Activated B cell treated with CpG ODN at 0.5 μM for 24 hours (primary cell): ENCODE data around the gene XPNPEP2. TPM values are rescaled to one million over a fixed set of nuclear protein-coding genes. Genes with fewer than 3 reads are reported as not detected.

Experiments
- ATAC-seq: fragments of 200-7000 bp; cut with Tn5 transposase; one replicate; pipeline ENCODE4 v1.10.0; 2021; ENCODE audit warnings: low read depth, mild to moderate bottlenecking, moderate library complexity
- CTCF ChIA-PET: fragments of 350-600 bp; sonication (Branson Sonifier 250); formaldehyde crosslinking; loops from one replicate; lab custom pipeline; 2021; ENCODE audit warnings: antibody characterized with exemption; lab: Charles Lee
- POLR2A ChIA-PET: fragments of 350-600 bp; sonication (Branson Sonifier 250); formaldehyde crosslinking; loops from one replicate; lab custom pipeline; 2021; ENCODE audit warnings: antibody characterized with exemption; lab: Charles Lee
- DNase-seq: peaks from one replicate; pipeline ENCODE4 v3.0.0; 2022
- H3K27ac Mint-ChIP-seq: one replicate; pipeline ENCODE4 v1.8.0; 2020; ENCODE audit warnings: mixed read lengths
- H3K27me3 Mint-ChIP-seq: one replicate; pipeline ENCODE4 v1.8.0; 2021; ENCODE audit warnings: mixed read lengths
- H3K36me3 Mint-ChIP-seq: one replicate; pipeline ENCODE4 v1.8.0; 2021; ENCODE audit warnings: low read depth, mixed read lengths
- H3K4me1 Mint-ChIP-seq: one replicate; pipeline ENCODE4 v1.8.0; 2021; ENCODE audit warnings: mixed read lengths
- H3K4me3 Mint-ChIP-seq: one replicate; pipeline ENCODE4 v1.8.0; 2020; ENCODE audit warnings: mild to moderate bottlenecking, mixed read lengths
- H3K9me3 Mint-ChIP-seq: one replicate; pipeline ENCODE4 v1.8.0; 2020; ENCODE audit warnings: mixed read lengths
- intact Hi-C: fragments of 100-400 bp; cut with micrococcal nuclease; formaldehyde crosslinking; loops from one replicate; pipeline ENCODE4 v1.15.1; 2024
- total RNA-seq: library from RNA; stranded (reverse); gene quantifications from 2 replicates; pipeline ENCODE4 v1.2.3, GENCODE V29; 2022
- TF ChIP-seq, protein P1 (sequence below): fragments of 200-600 bp; IDR thresholded peaks from one replicate; pipeline ENCODE4 v1.8.0; 2022; ENCODE audit warnings: antibody characterized with exemption, mild to moderate bottlenecking

Gene XPNPEP2
- total RNA-seq, 1 donor from 2014 or later, result 0.07 TPM

GRCh38 chrX:129723511-129723910, 15.3 kb upstream of the XPNPEP2 start:
- ATAC-seq, result no peak
- Mint-ChIP-seq H3K4me1 (peaks cover 6% of the 10 kb centered on the region), H3K9me3 (no peaks in the 10 kb centered on the region), H3K27me3 (no peaks in the 10 kb centered on the region), H3K36me3 (no peaks in the 10 kb centered on the region), H3K27ac (no peak overlapping the region), H3K4me3 (no peak overlapping the region)
- CTCF ChIA-PET, result no interaction called here
- no peak for DNase-seq
- TF ChIP-seq, protein P1, sequence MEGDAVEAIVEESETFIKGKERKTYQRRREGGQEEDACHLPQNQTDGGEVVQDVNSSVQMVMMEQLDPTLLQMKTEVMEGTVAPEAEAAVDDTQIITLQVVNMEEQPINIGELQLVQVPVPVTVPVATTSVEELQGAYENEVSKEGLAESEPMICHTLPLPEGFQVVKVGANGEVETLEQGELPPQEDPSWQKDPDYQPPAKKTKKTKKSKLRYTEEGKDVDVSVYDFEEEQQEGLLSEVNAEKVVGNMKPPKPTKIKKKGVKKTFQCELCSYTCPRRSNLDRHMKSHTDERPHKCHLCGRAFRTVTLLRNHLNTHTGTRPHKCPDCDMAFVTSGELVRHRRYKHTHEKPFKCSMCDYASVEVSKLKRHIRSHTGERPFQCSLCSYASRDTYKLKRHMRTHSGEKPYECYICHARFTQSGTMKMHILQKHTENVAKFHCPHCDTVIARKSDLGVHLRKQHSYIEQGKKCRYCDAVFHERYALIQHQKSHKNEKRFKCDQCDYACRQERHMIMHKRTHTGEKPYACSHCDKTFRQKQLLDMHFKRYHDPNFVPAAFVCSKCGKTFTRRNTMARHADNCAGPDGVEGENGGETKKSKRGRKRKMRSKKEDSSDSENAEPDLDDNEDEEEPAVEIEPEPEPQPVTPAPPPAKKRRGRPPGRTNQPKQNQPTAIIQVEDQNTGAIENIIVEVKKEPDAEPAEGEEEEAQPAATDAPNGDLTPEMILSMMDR, result no peak
- intact Hi-C loops, result no loop called here
- POLR2A ChIA-PET, result no interaction called here

DNA sequence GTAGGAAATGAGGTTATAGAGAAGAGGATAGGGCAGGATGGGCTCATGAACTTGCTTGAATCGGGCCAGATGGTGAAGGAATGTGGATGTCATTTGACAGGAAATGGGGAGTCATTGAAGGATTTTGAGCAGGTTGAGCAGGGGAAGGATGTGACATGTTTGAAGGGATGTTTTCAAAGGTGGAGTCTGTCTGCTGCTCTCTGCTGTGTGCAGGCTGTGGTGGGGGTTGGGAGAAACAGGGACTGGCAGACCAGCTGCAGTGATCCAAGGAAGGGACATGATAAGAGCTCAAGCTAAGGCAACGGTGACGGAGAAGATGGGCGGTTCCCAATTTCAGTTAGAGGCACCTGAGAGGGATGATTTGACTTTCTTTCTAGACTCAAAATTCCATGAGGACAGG, 14.0 kb upstream of the XPNPEP2 start:
- CTCF ChIA-PET, result interaction anchor here (2.4 kb wide), 1 partner anchor 88 kb away, joined by 13 read pairs; no protein-coding TSS in a partner anchor
- intact Hi-C loops, result no loop called here

GRCh38 chrX:129726307-129727111, 12.3 kb upstream of the XPNPEP2 start:
- no peak for DNase-seq
- ChIA-PET CTCF (interaction anchor here (1.1 to 2.4 kb wide), 6 partner anchors 10 to 96 kb away, joined by 3 to 13 read pairs (median 4); partner anchors contain the start of gene SASH3), POLR2A (interaction anchor here (0.6 kb wide), 1 partner anchor 226 kb away, joined by 3 read pairs; no protein-coding TSS in a partner anchor)
- ATAC-seq, result no peak
- intact Hi-C loops, result loop anchor here (1.0 kb wide), 1 partner anchor 89 kb away; no protein-coding TSS in a partner anchor
- Mint-ChIP-seq H3K4me1 (peaks cover 15% of the 10 kb centered on the region), H3K27ac (no peak overlapping the region), H3K27me3 (no peaks in the 10 kb centered on the region), H3K4me3 (no peak overlapping the region), H3K9me3 (no peaks in the 10 kb centered on the region), H3K36me3 (no peaks in the 10 kb centered on the region)
- TF ChIP-seq, protein P1, result no peak

More for the DNA sequence above, 14.0 kb upstream of the XPNPEP2 start:
- TF ChIP-seq, protein P1, result no peak
- no peak overlapping the region for H3K4me3 Mint-ChIP-seq
- H3K36me3 Mint-ChIP-seq, result no peaks in the 10 kb centered on the region
- H3K27ac Mint-ChIP-seq, result no peak overlapping the region
- ATAC-seq, result no peak
- H3K27me3 Mint-ChIP-seq, result no peaks in the 10 kb centered on the region
- POLR2A ChIA-PET, result no interaction called here
- no peaks in the 10 kb centered on the region for H3K9me3 Mint-ChIP-seq
- H3K4me1 Mint-ChIP-seq, result peaks cover 6% of the 10 kb centered on the region
- no peak for DNase-seq

DNA sequence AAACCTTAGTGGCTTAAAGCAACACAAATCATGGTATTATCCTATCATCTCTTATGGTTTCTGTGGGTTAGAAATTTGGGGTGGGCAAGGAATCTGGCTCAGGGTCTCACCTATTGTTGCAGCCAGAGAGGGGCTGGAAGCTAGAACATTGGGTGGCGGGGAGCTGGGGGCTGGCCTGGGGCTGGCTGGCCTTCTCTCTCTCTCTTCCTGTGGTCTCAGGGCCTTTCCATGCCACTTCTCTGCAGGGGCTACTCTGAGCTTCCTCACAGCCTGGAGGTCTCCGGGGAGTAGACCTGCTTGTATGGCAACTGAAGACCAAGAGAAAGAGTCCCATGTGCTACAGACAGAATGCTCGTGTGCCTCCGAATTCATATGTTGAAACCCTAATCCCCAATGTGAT, 10.7 kb upstream of the XPNPEP2 start:
- DNase-seq, result no peak
- CTCF ChIA-PET, result no interaction called here
- TF ChIP-seq, protein P1, result no peak
- no peaks in the 10 kb centered on the region for H3K9me3 Mint-ChIP-seq
- intact Hi-C loops, result no loop called here
- H3K27ac Mint-ChIP-seq, result no peak overlapping the region
- POLR2A ChIA-PET, result no interaction called here
- no peak overlapping the region for H3K4me3 Mint-ChIP-seq
- no peaks in the 10 kb centered on the region for H3K27me3 Mint-ChIP-seq
- peaks cover 24% of the 10 kb centered on the region for H3K4me1 Mint-ChIP-seq
- ATAC-seq, result no peak
- no peaks in the 10 kb centered on the region for H3K36me3 Mint-ChIP-seq

DNA sequence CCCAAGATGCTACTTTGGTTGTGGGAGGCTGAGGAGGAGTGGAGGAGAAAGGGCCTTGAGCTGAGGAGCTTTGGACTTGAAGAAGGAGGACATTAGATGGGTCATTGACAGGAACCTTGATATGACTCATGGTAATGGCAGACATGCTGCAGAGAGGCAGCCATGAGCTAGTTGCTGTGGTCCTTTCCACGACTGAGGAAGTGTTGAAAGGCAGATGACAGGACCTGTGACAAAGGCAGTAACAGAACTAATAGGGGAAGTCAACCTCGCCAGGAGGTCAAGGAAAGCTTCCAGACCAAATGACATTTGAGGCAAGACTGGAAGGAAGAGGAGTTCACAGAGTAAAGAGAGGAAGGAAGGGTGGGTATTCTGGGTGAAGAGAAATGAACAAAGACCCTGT, 7.6 kb upstream of the XPNPEP2 start:
- DNase-seq (no peak), ATAC-seq (no peak)
- intact Hi-C loops, result no loop called here
- no peaks in the 10 kb centered on the region for H3K36me3 Mint-ChIP-seq
- H3K4me3 Mint-ChIP-seq, result no peak overlapping the region
- H3K27me3 Mint-ChIP-seq, result no peaks in the 10 kb centered on the region
- POLR2A ChIA-PET, result interaction anchor here (0.6 kb wide), 1 partner anchor 50 kb away, joined by 5 read pairs; no protein-coding TSS in a partner anchor
- TF ChIP-seq, protein P1, result no peak
- H3K27ac Mint-ChIP-seq, result no peak overlapping the region
- no peaks in the 10 kb centered on the region for H3K9me3 Mint-ChIP-seq
- peaks cover 26% of the 10 kb centered on the region for H3K4me1 Mint-ChIP-seq
- CTCF ChIA-PET, result no interaction called here
